PFSK-1 (cell line): Measurements from ENCODE around the gene LST1.

Experiments
- POLR2AphosphoS5 ChIP-seq: IDR thresholded peaks from 2 replicates; pipeline ENCODE4 v1.6.1; 2012; ENCODE audit warnings: low read depth, mild to moderate bottlenecking, control low read depth, low read length, moderate library complexity
- REST ChIP-seq, 2 experiments: IDR thresholded peaks; 2 replicates each; pipeline versions ENCODE4 v1.6.1 to v1.8.0; 2011 to 2012; ENCODE audit warnings: low read depth in 2 of 2, low read length in 2 of 2, control low read depth in 1 of 2, inconsistent platforms in 1 of 2, mild to moderate bottlenecking in 1 of 2, moderate library complexity in 1 of 2; ENCODE audit not compliant: insufficient read depth in 1 of 2

DNA sequence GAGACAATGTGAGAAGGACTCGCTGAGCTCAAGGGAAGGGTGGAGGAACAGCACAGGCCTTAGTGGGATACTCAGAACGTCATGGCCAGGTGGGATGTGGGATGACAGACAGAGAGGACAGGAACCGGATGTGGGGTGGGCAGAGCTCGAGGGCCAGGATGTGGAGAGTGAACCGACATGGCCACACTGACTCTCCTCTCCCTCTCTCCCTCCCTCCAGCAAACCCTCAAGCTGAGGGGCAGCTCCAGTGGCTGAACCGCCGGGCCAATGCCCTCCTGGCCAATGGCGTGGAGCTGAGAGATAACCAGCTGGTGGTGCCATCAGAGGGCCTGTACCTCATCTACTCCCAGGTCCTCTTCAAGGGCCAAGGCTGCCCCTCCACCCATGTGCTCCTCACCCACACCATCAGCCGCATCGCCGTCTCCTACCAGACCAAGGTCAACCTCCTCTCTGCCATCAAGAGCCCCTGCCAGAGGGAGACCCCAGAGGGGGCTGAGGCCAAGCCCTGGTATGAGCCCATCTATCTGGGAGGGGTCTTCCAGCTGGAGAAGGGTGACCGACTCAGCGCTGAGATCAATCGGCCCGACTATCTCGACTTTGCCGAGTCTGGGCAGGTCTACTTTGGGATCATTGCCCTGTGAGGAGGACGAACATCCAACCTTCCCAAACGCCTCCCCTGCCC lies 9.0 kb upstream of the LST1 start:
- TF ChIP-seq REST (IDR thresholded peaks at IDR 0.05; ENCODE audit: insufficient read depth in 1 of 2, low read depth in 2 of 2, low read length in 2 of 2) (no peak), POLR2AphosphoS5 (no peak)
